Spleen (tissue), 11 donors: ENCODE data around the gene SELENOM. TPM values are rescaled to one million over a fixed set of nuclear protein-coding genes. Genes with fewer than 3 reads are reported as not detected.
"Not testable (repeated sequence)": the region's sequence is repeated elsewhere in the genome, so short reads cannot be mapped to it uniquely, and the experiment has no call there.

ENCODE experiments used
- DNase-seq: peaks from one replicate; pipeline ENCODE4 v3.0.0-alpha.2; 2020
- H3K27ac ChIP-seq, 8 donors: fragments of 200-600 bp; sonication (generic) in 7 of 8; 1 replicate in 4 of 8; 2 replicates in 4 of 8; pipeline versions ENCODE4 v1.5.0 to v1.8.0; 2016 to 2021; ENCODE audit warnings: inconsistent platforms in 4 of 8, mild to moderate bottlenecking in 4 of 8, moderate library complexity in 1 of 8
- H3K27me3 ChIP-seq, 7 donors: fragments of 200-600 bp; sonication (generic) in 6 of 7; replicated peaks in 1 of 7; 1 replicate in 4 of 7; 2 replicates in 3 of 7; pipeline versions ENCODE4 v1.5.0 to v1.8.0; 2016 to 2021; ENCODE audit warnings: inconsistent platforms in 3 of 7, mild to moderate bottlenecking in 1 of 7
- H3K36me3 ChIP-seq, 6 donors: fragments of 200-600 bp; sonication (generic) in 5 of 6; 1 replicate in 4 of 6; 2 replicates in 2 of 6; pipeline versions ENCODE4 v1.5.0 to v1.8.0; 2016 to 2021; ENCODE audit warnings: inconsistent platforms in 2 of 6
- H3K4me1 ChIP-seq, 6 donors: fragments of 200-600 bp; sonication (generic) in 5 of 6; 1 replicate in 3 of 6; 2 replicates in 3 of 6; pipeline versions ENCODE4 v1.5.0 to v1.8.0; 2016 to 2021; ENCODE audit warnings: inconsistent platforms in 3 of 6
- H3K4me3 ChIP-seq, 8 donors: fragments of 200-600 bp; sonication (generic) in 7 of 8; 1 replicate in 4 of 8; 2 replicates in 4 of 8; pipeline versions ENCODE4 v1.5.0 to v1.8.0; 2016 to 2021; ENCODE audit warnings: inconsistent platforms in 4 of 8, mild to moderate bottlenecking in 4 of 8, moderate library complexity in 2 of 8
- H3K9me3 ChIP-seq, 8 donors: fragments of 200-600 bp; sonication (generic) in 7 of 8; 1 replicate in 4 of 8; 2 replicates in 4 of 8; pipeline versions ENCODE4 v1.5.0 to v1.8.0; 2016 to 2021; ENCODE audit warnings: inconsistent platforms in 4 of 8
- POLR2A ChIP-seq, 3 donors: fragments of 450-650 bp; IDR thresholded peaks; one replicate each; pipeline ENCODE4 v1.5.1; 2017; ENCODE audit warnings: antibody characterized with exemption in 3 of 3, mild to moderate bottlenecking in 1 of 3
- POLR2AphosphoS5 ChIP-seq, 3 donors: sonication (generic); formaldehyde crosslinking; IDR thresholded peaks; one replicate each; pipeline ENCODE4 v1.5.1; 2017; ENCODE audit warnings: antibody characterized with exemption in 3 of 3
- WGBS, 5 donors: extraction: QIAGEN DNeasy Blood & Tissue Kit in 3 of 5; methylation state at CpG; one replicate each; pipeline versions ENCODE4 v1.1.5 to v1.1.7; 2013 to 2018; 5-methylcytosine and 5-hydroxymethylcytosine counted together
- intact Hi-C: fragments of 100-400 bp; cut with DNase I; formaldehyde crosslinking; loops from one replicate; pipeline ENCODE4 v1.15.0; 2023; ENCODE audit warnings: low total_unique reads
- polyA plus RNA-seq, 3 donors: library from polyadenylated mRNA; stranded (reverse); fragments of 200-250 nt; gene quantifications; one replicate each; pipeline ENCODE4 v1.2.1, GENCODE V29; 2013
- total RNA-seq, 7 donors: library from RNA; depleted of rRNA in 3 of 7; stranded (reverse); fragments of >200 nt in 3 of 7; fragmentation: NEBNext Ultra II Directional in 4 of 7; extraction: Animal tissue kit (Norgen Biotek cat#: 25700) in 4 of 7; gene quantifications; one replicate each; pipeline versions ENCODE4 v1.1.0 to v1.2.1, GENCODE V29; 2016 to 2021
- TF ChIP-seq, protein P1 (sequence below), 11 experiments: fragments of 200-600 bp in 7 of 11; fragments of 450-650 bp in 4 of 11; sonication (generic) in 4 of 11; IDR thresholded peaks in 8 of 11; conservative IDR thresholded peaks in 3 of 11; 1 replicate in 7 of 11; 2 replicates in 4 of 11; pipeline versions ENCODE4 v1.4.0 to v1.8.0; 2016 to 2021; ENCODE audit warnings: antibody characterized with exemption in 11 of 11, inconsistent platforms in 4 of 11, mild to moderate bottlenecking in 1 of 11
- donor health status: healthy with polysubstance abuse.
- donor health status: DM: no; HTN: no; CAD: no; lungs with moderate emphysema.
- donor health status: DM: no; HTN: no; CAD: no.
- donor health status: Bipolar disorder and iron deficiency.
- donor health status: healthy.
- donor health status: DM: no; HTN: no; CAD: no.
- donor health status: DM: yes; HTN: yes; CAD: no.

The SELENOM gene
- total and polyA plus RNA-seq, 10 donors: 47.0 to 151 (median 70.3) TPM

DNA sequence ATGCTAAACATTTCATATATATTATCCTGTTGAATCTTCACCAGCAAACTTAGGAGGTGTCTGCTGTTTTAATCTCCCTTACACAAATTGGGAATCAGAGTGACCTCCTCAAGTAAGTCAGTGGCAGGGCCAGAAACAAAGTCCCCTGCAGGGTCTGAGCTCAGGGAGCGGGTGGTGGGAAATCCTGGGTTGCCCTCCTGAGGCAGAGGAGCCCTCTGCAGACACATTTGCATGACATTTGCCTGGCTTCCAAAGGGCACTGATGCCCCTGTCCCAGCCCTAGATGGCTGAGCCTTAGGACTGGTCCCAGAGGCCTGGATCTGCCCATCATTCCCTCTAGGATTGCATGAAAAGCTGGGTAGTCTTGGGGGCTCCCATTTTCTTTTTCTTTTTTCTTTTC lies 13.3 kb upstream of the SELENOM start:
- intact Hi-C loops: no loop called here
- TF ChIP-seq, protein P1, sequence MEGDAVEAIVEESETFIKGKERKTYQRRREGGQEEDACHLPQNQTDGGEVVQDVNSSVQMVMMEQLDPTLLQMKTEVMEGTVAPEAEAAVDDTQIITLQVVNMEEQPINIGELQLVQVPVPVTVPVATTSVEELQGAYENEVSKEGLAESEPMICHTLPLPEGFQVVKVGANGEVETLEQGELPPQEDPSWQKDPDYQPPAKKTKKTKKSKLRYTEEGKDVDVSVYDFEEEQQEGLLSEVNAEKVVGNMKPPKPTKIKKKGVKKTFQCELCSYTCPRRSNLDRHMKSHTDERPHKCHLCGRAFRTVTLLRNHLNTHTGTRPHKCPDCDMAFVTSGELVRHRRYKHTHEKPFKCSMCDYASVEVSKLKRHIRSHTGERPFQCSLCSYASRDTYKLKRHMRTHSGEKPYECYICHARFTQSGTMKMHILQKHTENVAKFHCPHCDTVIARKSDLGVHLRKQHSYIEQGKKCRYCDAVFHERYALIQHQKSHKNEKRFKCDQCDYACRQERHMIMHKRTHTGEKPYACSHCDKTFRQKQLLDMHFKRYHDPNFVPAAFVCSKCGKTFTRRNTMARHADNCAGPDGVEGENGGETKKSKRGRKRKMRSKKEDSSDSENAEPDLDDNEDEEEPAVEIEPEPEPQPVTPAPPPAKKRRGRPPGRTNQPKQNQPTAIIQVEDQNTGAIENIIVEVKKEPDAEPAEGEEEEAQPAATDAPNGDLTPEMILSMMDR (IDR thresholded peaks at IDR 0.05 in 8 of 11, conservative IDR thresholded peaks at IDR 0.05 in 3 of 11): no peak
- TF ChIP-seq POLR2AphosphoS5 (IDR thresholded peaks at IDR 0.05) (no peak), POLR2A (IDR thresholded peaks at IDR 0.05) (no peak)
- H3K4me1 ChIP-seq: peaks cover 0 to 15% (median 0%) of the 10 kb centered on the region in 6 donors
- H3K36me3 ChIP-seq: no peaks in the 10 kb centered on the region
- no peak overlapping the region for H3K27ac ChIP-seq
- DNase-seq: peak; percentile 17
- WGBS, 5 donors: 87 to 100% (median 88%) methylated on average over 1 of the region's 1 CpG
- H3K4me3 ChIP-seq: no peak overlapping the region
- H3K27me3 ChIP-seq: no peaks in the 10 kb centered on the region
- no peaks in the 10 kb centered on the region for H3K9me3 ChIP-seq

DNA sequence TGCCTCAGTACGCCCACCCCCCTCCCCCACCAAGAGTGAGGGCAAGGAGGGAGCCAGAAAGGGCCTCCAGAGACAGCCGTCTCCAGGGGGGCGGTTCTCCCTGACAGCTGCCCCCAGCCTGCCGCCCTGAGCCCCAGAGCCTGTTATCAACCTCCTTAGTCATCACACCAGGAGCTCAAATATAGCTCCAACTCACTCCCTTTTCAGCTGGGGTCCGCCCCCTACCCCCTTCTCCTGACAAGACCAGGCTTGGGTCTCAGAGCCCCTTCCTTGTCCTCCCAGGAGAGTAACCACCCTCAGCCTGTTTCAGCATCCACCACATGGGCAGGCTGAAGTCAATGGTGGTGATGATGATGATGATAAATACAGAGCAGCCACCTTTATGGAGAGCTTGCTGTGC lies 12.9 kb upstream of the SELENOM start:
- Histone ChIP-seq H3K4me3 (no peak overlapping the region), H3K9me3 (no peaks in the 10 kb centered on the region), H3K36me3 (no peaks in the 10 kb centered on the region), H3K27ac (no peak overlapping the region), H3K4me1 (peaks cover 0 to 15% (median 0%) of the 10 kb centered on the region in 6 donors), H3K27me3 (no peaks in the 10 kb centered on the region)
- 76 to 92% (median 82%) methylated on average over 2 to 5 of the region's 5 CpGs for WGBS, 5 donors
- TF ChIP-seq POLR2AphosphoS5 (IDR thresholded peaks at IDR 0.05): no peak
- peak; percentile 49 for DNase-seq
- intact Hi-C loops: no loop called here

- Histone ChIP-seq H3K4me3 (no peak overlapping the region), H3K27me3 (no peaks in the 10 kb centered on the region), H3K27ac (no peak overlapping the region), H3K9me3 (no peaks in the 10 kb centered on the region), H3K36me3 (no peaks in the 10 kb centered on the region), H3K4me1 (peaks cover 0 to 15% (median 0%) of the 10 kb centered on the region in 6 donors)
- intact Hi-C loops: no loop called here
- TF ChIP-seq POLR2AphosphoS5 (IDR thresholded peaks at IDR 0.05) (no peak), POLR2A (IDR thresholded peaks at IDR 0.05) (no peak)
- TF ChIP-seq, protein P1 (IDR thresholded peaks at IDR 0.05 in 8 of 11, conservative IDR thresholded peaks at IDR 0.05 in 3 of 11): no peak
- 56 to 71% (median 59%) methylated on average over 7 of the region's 7 CpGs for WGBS, 5 donors
- DNase-seq: no peak
These were observed 11.8 kb upstream of the SELENOM start for GRCh38 chr22:31119026-31119717.

- no peak overlapping the region for H3K27ac ChIP-seq
- TF ChIP-seq, protein P1 (IDR thresholded peaks at IDR 0.05 in 8 of 11, conservative IDR thresholded peaks at IDR 0.05 in 3 of 11): no peak
- TF ChIP-seq POLR2A (IDR thresholded peaks at IDR 0.05) (no peak), POLR2AphosphoS5 (IDR thresholded peaks at IDR 0.05) (no peak)
- intact Hi-C loops: no loop called here
- no peaks in the 10 kb centered on the region for H3K27me3 ChIP-seq
- DNase-seq: no peak
- H3K4me1 ChIP-seq: peaks cover 0 to 15% (median 0%) of the 10 kb centered on the region in 6 donors
- H3K9me3 ChIP-seq: no peaks in the 10 kb centered on the region
- H3K4me3 ChIP-seq: no peak overlapping the region
- no peaks in the 10 kb centered on the region for H3K36me3 ChIP-seq
- WGBS, 5 donors: 90 to 96% (median 94%) methylated on average over 2 to 3 of the region's 3 CpGs
These were observed 10.9 kb upstream of the SELENOM start for GRCh38 chr22:31118046-31118820.

DNA sequence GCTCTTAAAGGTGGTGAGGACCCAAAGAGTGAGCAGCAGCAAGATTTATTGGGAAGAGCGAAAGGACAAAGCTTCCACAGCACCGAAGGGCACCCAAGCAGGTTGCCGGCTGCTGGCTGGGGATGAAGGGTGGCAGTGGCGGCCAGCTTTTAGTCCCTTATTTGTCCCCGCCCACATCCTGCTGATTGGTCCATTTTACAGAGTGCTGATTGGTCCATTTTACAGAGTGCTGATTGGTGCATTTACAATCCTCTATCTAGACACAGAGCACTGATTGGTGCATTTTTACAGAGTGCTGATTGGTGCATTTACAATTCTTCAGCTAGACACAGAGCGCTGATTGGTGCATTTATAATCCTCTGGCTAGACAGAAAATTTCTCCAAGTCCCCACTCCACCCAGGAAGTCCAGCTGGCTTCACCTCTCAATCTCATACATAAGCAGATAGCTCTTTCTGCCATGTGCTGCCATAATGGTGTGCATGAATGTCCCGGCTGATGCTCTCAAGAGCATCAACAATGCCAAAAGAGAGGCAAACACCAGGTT lies 5.3 kb upstream of the SELENOM start:
- DNase-seq, H3K4me1 ChIP-seq, H3K4me3 ChIP-seq, H3K36me3 ChIP-seq, H3K27me3 ChIP-seq, intact Hi-C loops, H3K9me3 ChIP-seq, H3K27ac ChIP-seq: not testable (repeated sequence)
- WGBS, 5 donors: 85 to 96% (median 90%) methylated on average over 7 of the region's 7 CpGs
